NCI-H2107 treated with DMSO at 0.1 percent for 48 hours (cell line): ENCODE measurements around the gene BAX.
"Not testable (repeated sequence)": the region's sequence is repeated elsewhere in the genome, so short reads cannot be mapped to it uniquely, and the experiment has no call there.

ENCODE experiments used
- DNase-seq: peaks from one replicate; lab custom pipeline; 2025; ENCODE audit not compliant: unreplicated experiment; lab: John Stamatoyannopoulos, UW

The BAX gene

GRCh38 chr19:48954595-48955307 lies at the start of gene BAX:
BAX (plus strand) TSS chr19:48954875; CDS start chr19:48954929, 54 bp downstream.
- peak; percentile 89 for DNase-seq

DNA sequence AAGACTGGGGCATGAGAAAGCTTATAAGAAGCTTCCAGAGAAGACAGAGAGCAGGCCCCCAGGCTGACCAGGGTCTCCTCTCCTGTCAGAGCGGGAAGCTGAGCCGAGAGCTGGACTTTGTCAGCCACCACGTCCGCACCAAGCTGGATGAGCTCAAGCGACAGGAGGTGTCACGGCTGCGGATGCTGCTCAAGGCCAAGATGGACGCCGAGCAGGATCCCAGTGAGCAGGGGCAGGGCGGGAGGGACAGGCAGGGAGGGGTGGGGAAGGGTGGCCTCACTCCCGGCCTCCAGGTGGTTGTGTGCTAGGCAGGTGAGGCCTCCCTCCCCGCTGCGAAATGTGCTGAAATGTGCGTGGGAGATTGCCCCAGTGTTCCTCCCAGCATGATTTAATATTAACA lies 49.0 kb upstream of the BAX start:
- DNase-seq: no peak

- DNase-seq: no peak
These were observed 48.4 kb upstream of the BAX start for GRCh38 chr19:48906324-48906723.

DNA sequence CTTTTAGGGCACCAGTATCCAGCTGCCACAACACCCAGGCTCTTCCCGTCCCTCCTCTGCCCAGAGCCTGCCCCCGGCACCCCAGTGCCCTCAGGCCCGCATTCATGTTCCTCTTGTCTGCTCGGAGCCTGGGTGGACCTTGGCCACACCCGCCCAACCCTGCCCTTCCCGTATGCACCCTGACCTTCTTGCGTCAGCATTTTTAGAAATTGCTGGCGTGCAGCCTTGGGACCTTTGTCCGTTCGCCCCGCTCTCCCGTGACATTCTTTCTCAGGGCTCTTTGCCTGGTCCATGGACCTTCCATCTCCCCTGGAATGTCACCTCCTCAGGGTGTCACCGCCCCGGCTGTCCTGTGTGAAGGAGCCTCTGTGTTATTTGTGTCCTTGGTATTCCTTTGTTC lies 47.0 kb upstream of the BAX start:
- no peak for DNase-seq

DNA sequence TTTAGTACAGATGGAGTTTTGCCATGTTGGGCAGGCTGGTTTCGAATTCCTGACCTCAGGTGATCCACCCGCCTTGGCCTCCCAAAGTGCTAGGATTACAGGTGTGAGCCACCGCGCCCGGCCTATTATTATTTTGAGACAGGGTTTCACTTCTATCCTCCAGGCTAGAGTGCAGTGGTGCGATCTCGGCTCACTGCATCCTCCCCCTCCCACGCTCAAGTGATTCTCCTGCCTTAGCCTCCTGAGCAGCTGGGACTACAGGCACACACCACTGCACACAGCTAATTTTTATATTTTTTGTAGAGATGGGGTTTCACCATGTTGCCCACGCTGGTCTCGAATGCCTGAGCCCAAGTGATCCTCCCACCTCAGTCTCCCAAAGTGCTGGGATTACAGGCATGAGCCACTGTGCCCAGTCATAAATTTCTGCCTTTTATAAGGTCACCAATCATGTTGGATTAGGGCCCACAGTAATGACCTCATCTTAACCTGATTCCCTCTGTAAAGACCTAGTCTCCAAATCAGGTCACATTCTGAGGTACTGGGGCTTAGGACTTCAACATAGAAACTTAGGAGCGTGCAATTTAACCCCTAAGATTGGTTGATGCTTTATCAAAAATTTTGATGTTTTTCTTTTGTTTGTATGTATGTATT lies 45.1 kb upstream of the BAX start:
- DNase-seq: not testable (repeated sequence)

GRCh38 chr19:48910803-48911202 lies 43.9 kb upstream of the BAX start:
- DNase-seq: no peak

DNA sequence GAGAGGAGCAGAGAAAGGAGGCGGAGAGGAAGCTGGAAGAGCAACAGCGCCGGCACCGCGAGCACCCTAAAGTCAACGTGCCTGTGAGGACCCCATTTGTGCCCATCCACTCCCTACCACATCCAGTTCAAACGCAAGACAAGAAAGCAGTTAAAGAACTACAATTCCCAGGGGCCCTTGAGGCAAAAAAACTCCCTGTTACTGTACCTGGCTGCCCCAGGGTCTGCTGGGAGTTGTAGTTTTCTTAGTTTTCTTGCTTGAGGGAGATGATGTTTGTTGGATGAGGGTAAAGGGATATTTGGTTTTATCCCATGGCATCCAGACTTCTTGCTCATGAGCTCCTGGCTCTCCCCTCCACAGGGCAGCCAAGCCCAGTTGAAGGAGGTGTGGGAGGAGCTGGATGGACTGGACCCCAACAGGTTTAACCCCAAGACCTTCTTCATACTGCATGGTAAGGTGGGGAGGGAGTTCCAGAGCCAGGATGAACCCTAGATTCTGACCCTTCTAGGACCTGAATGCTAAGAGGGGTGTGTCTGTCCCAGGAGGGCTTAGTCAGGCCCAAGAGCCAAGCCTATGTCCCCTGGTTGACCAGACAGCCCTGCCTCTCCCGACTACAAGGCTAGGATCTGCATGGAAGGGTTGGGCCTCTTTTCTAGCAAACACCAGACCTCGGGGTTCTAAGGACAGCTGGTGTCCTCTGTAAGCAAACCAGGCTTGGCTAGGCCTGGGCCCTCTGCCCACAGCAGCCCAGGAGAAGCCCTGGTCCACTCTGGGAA lies 41.4 kb upstream of the BAX start:
- DNase-seq: peak; percentile 23

DNA sequence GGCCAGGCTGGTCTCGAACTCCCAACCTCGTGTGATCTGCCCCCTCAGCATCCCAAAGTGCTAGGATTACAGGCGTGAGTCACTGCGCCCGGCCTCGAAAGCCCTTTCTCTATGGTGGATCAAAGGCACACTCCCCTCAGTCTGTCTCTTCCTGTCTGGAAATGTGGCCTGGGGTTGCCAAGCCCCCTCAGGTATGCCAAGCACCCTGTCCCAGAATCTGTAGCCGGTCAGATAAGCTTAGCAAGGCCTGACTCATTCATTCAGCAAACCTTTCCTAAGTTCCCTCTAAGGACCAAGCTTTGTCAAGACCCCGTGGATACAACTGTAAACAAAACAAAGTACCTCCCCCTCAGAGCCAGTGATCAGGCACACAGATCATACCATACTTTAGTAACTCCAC lies 40.5 kb upstream of the BAX start:
- DNase-seq: no peak

- peak; percentile 89 for DNase-seq
These were observed 38.9 kb upstream of the BAX start for GRCh38 chr19:48915757-48916156.

DNA sequence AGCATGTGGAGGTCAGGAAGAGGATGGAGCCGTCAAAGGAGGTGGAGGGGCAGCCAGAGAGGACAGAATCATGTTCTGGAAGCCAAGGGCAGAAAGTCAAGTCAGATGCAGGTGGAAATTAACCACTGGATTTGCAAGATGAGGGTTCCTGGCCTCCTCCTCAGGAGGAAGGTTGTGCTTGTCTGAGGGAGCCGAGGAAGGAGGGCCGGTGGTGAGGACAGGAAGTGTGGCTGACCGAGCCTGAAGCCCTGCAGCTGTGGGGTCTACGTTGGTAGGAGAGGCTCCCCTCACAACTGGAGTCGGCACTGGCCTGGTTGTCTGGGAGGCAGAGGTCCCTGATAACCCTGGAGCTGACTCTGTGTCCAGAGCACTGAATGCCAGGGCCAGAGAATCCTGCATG lies 36.6 kb upstream of the BAX start:
- no peak for DNase-seq

DNA sequence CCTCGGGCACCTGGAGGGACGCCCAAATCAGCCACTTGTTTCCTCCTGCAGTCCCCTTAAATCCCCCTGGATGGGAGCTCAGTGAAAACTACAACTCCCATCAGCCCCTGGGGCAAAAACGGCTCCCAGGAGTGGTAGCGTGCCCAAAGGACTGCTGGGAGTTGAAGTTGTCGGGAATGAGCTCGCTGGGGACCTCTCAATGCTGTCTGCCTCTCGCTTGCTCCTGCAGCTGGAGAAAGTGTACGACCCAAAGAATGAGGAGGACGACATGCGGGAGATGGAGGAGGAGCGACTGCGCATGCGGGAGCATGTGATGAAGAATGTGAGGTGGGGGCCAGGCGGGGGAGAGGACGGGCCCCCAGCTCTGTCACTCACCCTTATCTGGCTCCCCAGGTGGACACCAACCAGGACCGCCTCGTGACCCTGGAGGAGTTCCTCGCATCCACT lies 35.9 kb upstream of the BAX start:
- no peak for DNase-seq

DNA sequence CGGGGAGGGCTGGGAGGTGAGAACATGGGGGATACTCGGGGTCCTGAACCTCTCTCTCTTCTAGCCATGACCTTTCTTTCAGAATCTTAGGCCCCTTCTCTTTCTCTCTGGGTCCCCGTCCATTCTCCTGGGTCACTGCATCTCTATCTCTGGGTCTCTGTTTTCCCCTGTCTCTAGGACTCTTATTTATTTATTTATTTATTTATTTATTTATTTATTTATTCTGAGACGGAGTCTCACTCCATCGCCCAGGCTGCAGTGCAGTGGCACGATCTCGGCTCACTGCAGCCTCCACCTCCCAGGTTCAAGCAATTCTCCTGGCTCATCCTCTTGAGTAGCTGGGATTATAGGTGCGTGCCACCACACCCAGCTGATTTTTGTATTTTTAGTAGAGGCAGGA lies 35.4 kb upstream of the BAX start:
- not testable (repeated sequence) for DNase-seq

- DNase-seq: no peak
These were observed 33.7 kb upstream of the BAX start for GRCh38 chr19:48920949-48921348.

DNA sequence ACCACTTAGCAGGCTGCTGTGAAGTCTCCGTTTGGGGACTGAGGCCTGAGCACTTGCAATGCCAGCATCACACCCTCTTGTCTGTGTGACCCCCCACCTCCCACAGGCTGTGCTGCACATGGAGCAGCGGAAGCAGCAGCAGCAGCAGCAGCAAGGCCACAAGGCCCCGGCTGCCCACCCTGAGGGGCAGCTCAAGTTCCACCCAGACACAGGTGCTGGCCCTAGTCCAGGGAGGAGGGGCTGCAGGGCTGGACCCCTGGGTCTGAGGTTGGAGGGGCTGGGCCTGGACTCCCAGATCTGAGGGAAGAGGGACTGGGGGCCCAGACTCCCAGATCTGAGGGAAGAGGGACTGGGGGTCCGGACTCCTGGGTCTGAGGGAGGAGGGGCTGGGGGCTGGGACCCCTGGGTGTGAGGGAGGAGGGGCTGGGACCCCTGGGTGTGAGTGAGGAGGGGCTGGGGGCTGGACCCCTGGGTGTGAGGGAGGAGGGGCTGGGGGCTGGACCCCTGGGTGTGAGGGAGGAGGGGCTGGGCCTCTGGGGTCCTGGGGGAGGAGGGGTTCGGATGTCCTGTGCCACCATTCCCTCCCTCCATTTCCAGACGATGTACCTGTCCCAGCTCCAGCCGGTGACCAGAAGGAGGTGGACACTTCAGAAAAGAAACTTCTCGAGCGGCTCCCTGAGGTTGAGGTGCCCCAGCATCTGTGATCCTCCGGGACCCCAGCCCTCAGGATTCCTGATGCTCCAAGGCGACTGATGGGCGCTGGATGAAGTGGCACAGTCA lies 32.8 kb upstream of the BAX start:
- no peak for DNase-seq

DNA sequence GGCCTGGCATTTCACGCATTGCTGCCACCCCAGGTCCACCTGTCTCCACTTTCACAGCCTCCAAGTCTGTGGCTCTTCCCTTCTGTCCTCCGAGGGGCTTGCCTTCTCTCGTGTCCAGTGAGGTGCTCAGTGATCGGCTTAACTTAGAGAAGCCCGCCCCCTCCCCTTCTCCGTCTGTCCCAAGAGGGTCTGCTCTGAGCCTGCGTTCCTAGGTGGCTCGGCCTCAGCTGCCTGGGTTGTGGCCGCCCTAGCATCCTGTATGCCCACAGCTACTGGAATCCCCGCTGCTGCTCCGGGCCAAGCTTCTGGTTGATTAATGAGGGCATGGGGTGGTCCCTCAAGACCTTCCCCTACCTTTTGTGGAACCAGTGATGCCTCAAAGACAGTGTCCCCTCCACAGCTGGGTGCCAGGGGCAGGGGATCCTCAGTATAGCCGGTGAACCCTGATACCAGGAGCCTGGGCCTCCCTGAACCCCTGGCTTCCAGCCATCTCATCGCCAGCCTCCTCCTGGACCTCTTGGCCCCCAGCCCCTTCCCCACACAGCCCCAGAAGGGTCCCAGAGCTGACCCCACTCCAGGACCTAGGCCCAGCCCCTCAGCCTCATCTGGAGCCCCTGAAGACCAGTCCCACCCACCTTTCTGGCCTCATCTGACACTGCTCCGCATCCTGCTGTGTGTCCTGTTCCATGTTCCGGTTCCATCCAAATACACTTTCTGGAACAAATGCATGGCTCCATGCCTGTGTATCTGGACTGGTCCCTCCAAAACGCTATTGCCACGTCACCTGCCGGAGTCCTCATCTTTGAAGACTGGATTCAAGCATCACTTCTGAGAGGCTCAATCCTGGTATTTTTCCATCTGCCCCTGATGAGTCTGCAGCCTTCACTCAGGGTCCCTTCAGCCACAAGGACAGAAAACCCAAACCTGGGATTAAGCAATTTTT lies 31.9 kb upstream of the BAX start:
- DNase-seq: no peak

GRCh38 chr19:48925240-48925843 lies 29.3 kb upstream of the BAX start:
- DNase-seq: no peak

- DNase-seq: not testable (repeated sequence)
These were observed 28.8 kb upstream of the BAX start for GRCh38 chr19:48925890-48926289.

DNA sequence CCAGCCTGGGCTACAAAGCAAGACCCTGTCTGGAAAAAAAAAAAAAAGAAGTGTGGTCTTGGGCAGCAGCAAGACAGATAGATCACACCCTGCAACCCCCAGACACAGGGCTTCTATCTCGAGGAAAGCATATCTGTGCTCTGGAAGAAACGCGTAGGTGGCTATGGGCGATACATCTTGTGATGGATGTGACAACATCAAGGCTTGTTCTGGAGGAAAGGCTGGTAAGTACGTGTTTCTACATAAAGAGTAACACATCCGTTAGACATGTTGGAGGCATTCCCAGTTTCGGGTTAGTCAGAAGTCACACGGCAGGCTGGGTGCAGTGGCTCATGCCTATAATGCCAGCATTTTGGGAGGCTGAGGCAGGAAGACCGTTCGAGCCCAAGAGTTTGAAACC lies 27.8 kb upstream of the BAX start:
- no peak for DNase-seq

GRCh38 chr19:48927692-48928091 lies 27.0 kb upstream of the BAX start:
- not testable (repeated sequence) for DNase-seq
